Trophoblast cell (in vitro differentiated cells and primary cell): ENCODE data around the gene PIK3R5.

Experiments
- DNase-seq, 2 donors: peaks; one replicate each; pipeline ENCODE4 v3.0.0-alpha.2; 2016
- H2AFZ ChIP-seq: 2 replicates; pipeline ENCODE4 v1.6.1; 2013; ENCODE audit warnings: low read length, moderate library complexity, mild to moderate bottlenecking; ENCODE audit not compliant: insufficient read depth, poor library complexity
- H2AK5ac ChIP-seq: 2 replicates; pipeline ENCODE4 v1.6.1; 2013; ENCODE audit warnings: mild to moderate bottlenecking, low read length
- H2BK120ac ChIP-seq: 2 replicates; pipeline ENCODE4 v1.6.1; 2013; ENCODE audit warnings: low read length, mild to moderate bottlenecking, moderate library complexity; ENCODE audit not compliant: insufficient read depth, poor library complexity
- H2BK12ac ChIP-seq: 2 replicates; pipeline ENCODE4 v1.6.1; 2013; ENCODE audit warnings: mild to moderate bottlenecking, low read length, moderate library complexity
- H2BK5ac ChIP-seq: 2 replicates; pipeline ENCODE4 v1.6.1; 2013; ENCODE audit warnings: low read length, low read depth, moderate library complexity, mild to moderate bottlenecking; ENCODE audit not compliant: poor library complexity
- H3K14ac ChIP-seq: 2 replicates; pipeline ENCODE4 v1.6.1; 2013; ENCODE audit warnings: mild to moderate bottlenecking, low read length
- H3K18ac ChIP-seq: 2 replicates; pipeline ENCODE4 v1.6.1; 2013; ENCODE audit warnings: mild to moderate bottlenecking, low read length
- H3K23ac ChIP-seq: 2 replicates; pipeline ENCODE4 v1.6.1; 2013; ENCODE audit warnings: low read length
- H3K27ac ChIP-seq: 2 replicates; pipeline ENCODE4 v1.5.1; 2013; ENCODE audit warnings: low read depth, mild to moderate bottlenecking, inconsistent platforms, low read length, moderate library complexity
- H3K27me3 ChIP-seq: 2 replicates; pipeline ENCODE4 v1.6.1; 2013; ENCODE audit warnings: inconsistent platforms, mild to moderate bottlenecking, low read length, moderate library complexity; ENCODE audit not compliant: insufficient read depth
- H3K36me3 ChIP-seq, 2 experiments: 1 replicate in 1 of 2; 2 replicates in 1 of 2; pipeline ENCODE4 v1.6.1; 2013; ENCODE audit warnings: low read length in 2 of 2, mild to moderate bottlenecking in 2 of 2, moderate library complexity in 1 of 2; ENCODE audit not compliant: insufficient read depth in 2 of 2, control insufficient read depth in 1 of 2
- H3K4ac ChIP-seq: 2 replicates; pipeline ENCODE4 v1.6.1; 2013; ENCODE audit warnings: low read depth, mild to moderate bottlenecking, low read length, moderate library complexity
- H3K4me1 ChIP-seq, 2 experiments: 1 replicate in 1 of 2; 2 replicates in 1 of 2; pipeline ENCODE4 v1.6.1; 2013; ENCODE audit warnings: low read length in 2 of 2, mild to moderate bottlenecking in 2 of 2, moderate library complexity in 1 of 2; ENCODE audit not compliant: insufficient read depth in 2 of 2, control insufficient read depth in 1 of 2
- H3K4me2 ChIP-seq: 2 replicates; pipeline ENCODE4 v1.6.1; 2013; ENCODE audit warnings: inconsistent platforms, mild to moderate bottlenecking, low read length, moderate library complexity
- H3K4me3 ChIP-seq: 2 replicates; pipeline ENCODE4 v1.5.1; 2013; ENCODE audit warnings: mild to moderate bottlenecking, low read depth, low read length, inconsistent platforms
- H3K79me1 ChIP-seq: one replicate; pipeline ENCODE4 v1.6.1; 2013; ENCODE audit warnings: low read length
- H3K79me2 ChIP-seq: 2 replicates; pipeline ENCODE4 v1.6.1; 2013; ENCODE audit warnings: low read length, mild to moderate bottlenecking; ENCODE audit not compliant: control insufficient read depth, insufficient read depth, poor library complexity
- H3K9ac ChIP-seq: 2 replicates; pipeline ENCODE4 v1.6.1; 2013; ENCODE audit warnings: mild to moderate bottlenecking, low read length
- H3K9me3 ChIP-seq: 2 replicates; pipeline ENCODE4 v1.6.1; 2013; ENCODE audit warnings: low read depth, mild to moderate bottlenecking, control low read depth, inconsistent platforms, low read length; ENCODE audit not compliant: insufficient read depth
- H4K12ac ChIP-seq: 2 replicates; pipeline ENCODE4 v1.6.1; 2013; ENCODE audit warnings: low read depth, mild to moderate bottlenecking, low read length, moderate library complexity
- H4K8ac ChIP-seq: 2 replicates; pipeline ENCODE4 v1.6.1; 2013; ENCODE audit warnings: low read depth, mild to moderate bottlenecking, low read length, moderate library complexity
- H4K91ac ChIP-seq: one replicate; pipeline ENCODE4 v1.6.1; 2013; ENCODE audit warnings: low read depth, mild to moderate bottlenecking, low read length, moderate library complexity
- WGBS: extraction: QIAGEN DNeasy Blood & Tissue Kit; methylation state at CpG from one replicate; pipeline ENCODE4 v1.1.7; 2013; ENCODE audit warnings: missing lambda C conversion rate; ENCODE audit not compliant: insufficient read length, insufficient coverage; ENCODE audit errors: extremely low coverage; 5-methylcytosine and 5-hydroxymethylcytosine counted together

PIK3R5 gene

GRCh38 chr17:8838551-8839095, 126.9 kb downstream of the PIK3R5 start:
- Histone ChIP-seq H4K91ac (no peak overlapping the region), H4K12ac (no peak overlapping the region), H2BK120ac (no peak overlapping the region), H3K4ac (no peak overlapping the region), H4K8ac (no peak overlapping the region), H3K18ac (no peak overlapping the region), H3K79me1 (no peaks in the 10 kb centered on the region), H2BK12ac (no peak overlapping the region), H3K4me3 (no peak overlapping the region), H2AK5ac (no peak overlapping the region), H3K23ac (no peak overlapping the region), H3K79me2 (no peaks in the 10 kb centered on the region), H3K4me2 (no peak overlapping the region), H3K4me1 (peaks cover 0 to 2% of the 10 kb centered on the region in 2 experiments), H2AFZ (no peak overlapping the region), H3K9me3 (peaks cover 3% of the 10 kb centered on the region), H3K27ac (no peak overlapping the region), H3K9ac (no peak overlapping the region), H3K36me3 (no peaks in the 10 kb centered on the region), H2BK5ac (no peak overlapping the region), H3K14ac (no peak overlapping the region), H3K27me3 (no peaks in the 10 kb centered on the region)
- no CpG with 5 or more reads among the region's 12 CpGs for WGBS
- DNase-seq = no peak

- no peak overlapping the region for H4K91ac ChIP-seq
- no peak overlapping the region for H3K4me3 ChIP-seq
- H2BK5ac ChIP-seq = no peak overlapping the region
- H3K79me1 ChIP-seq = no peaks in the 10 kb centered on the region
- no CpG with 5 or more reads among the region's 8 CpGs for WGBS
- H2AFZ ChIP-seq = no peak overlapping the region
- H3K27me3 ChIP-seq = no peaks in the 10 kb centered on the region
- H4K8ac ChIP-seq = no peak overlapping the region
- H3K23ac ChIP-seq = no peak overlapping the region
- H3K9ac ChIP-seq = no peak overlapping the region
- DNase-seq = no peak
- H3K79me2 ChIP-seq = no peaks in the 10 kb centered on the region
- no peak overlapping the region for H3K18ac ChIP-seq
- no peaks in the 10 kb centered on the region for H3K36me3 ChIP-seq
- H2BK120ac ChIP-seq = no peak overlapping the region
- no peak overlapping the region for H3K4ac ChIP-seq
- no peak overlapping the region for H3K27ac ChIP-seq
- no peak overlapping the region for H2AK5ac ChIP-seq
- H3K4me1 ChIP-seq = peaks cover 2% of the 10 kb centered on the region in 2 experiments
- peaks cover 3% of the 10 kb centered on the region for H3K9me3 ChIP-seq
- H3K14ac ChIP-seq = no peak overlapping the region
- H2BK12ac ChIP-seq = no peak overlapping the region
- no peak overlapping the region for H4K12ac ChIP-seq
- no peak overlapping the region for H3K4me2 ChIP-seq
Measured at GRCh38 chr17:8837563-8838075, 127.9 kb downstream of the PIK3R5 start.

- Histone ChIP-seq H3K4me1 (peaks cover 0 to 2% of the 10 kb centered on the region in 2 experiments), H3K14ac (no peak overlapping the region), H3K79me2 (no peaks in the 10 kb centered on the region), H3K9me3 (peaks cover 3% of the 10 kb centered on the region), H3K4ac (no peak overlapping the region), H2AK5ac (no peak overlapping the region), H2BK12ac (no peak overlapping the region), H3K4me2 (no peak overlapping the region), H2BK5ac (no peak overlapping the region), H3K23ac (no peak overlapping the region), H4K12ac (no peak overlapping the region), H2BK120ac (no peak overlapping the region), H3K18ac (no peak overlapping the region), H3K27ac (no peak overlapping the region), H3K79me1 (no peaks in the 10 kb centered on the region), H3K36me3 (no peaks in the 10 kb centered on the region), H3K27me3 (no peaks in the 10 kb centered on the region), H4K91ac (no peak overlapping the region), H2AFZ (no peak overlapping the region), H4K8ac (no peak overlapping the region), H3K4me3 (no peak overlapping the region), H3K9ac (no peak overlapping the region)
- WGBS = no CpG with 5 or more reads among the region's 15 CpGs
- DNase-seq = no peak
Measured at GRCh38 chr17:8836821-8837562, 128.5 kb downstream of the PIK3R5 start.

- Histone ChIP-seq H3K27me3 (no peaks in the 10 kb centered on the region), H3K4me2 (no peak overlapping the region), H3K79me2 (no peaks in the 10 kb centered on the region), H2BK12ac (no peak overlapping the region), H3K4ac (no peak overlapping the region), H2AK5ac (no peak overlapping the region), H3K36me3 (no peaks in the 10 kb centered on the region), H3K79me1 (no peaks in the 10 kb centered on the region), H3K23ac (no peak overlapping the region), H2AFZ (no peak overlapping the region), H4K12ac (no peak overlapping the region), H3K9me3 (peaks cover 3% of the 10 kb centered on the region), H4K8ac (no peak overlapping the region), H2BK5ac (no peak overlapping the region), H2BK120ac (no peak overlapping the region), H3K14ac (no peak overlapping the region), H3K9ac (no peak overlapping the region), H3K18ac (no peak overlapping the region), H4K91ac (no peak overlapping the region), H3K4me3 (no peak overlapping the region), H3K27ac (no peak overlapping the region), H3K4me1 (peaks cover 0 to 2% of the 10 kb centered on the region in 2 experiments)
- WGBS = no CpG with 5 or more reads among the region's 6 CpGs
- no peak for DNase-seq
Measured at GRCh38 chr17:8835631-8836364, 129.7 kb downstream of the PIK3R5 start.
